H1 (cell line): ENCODE measurements around the gene UGT1A6. TPM values are rescaled to one million over a fixed set of nuclear protein-coding genes. Genes with fewer than 3 reads are reported as not detected.

Experiments used
- ASH2L ChIP-seq: fragments of 200-600, 300-600 bp; sonication (generic); IDR thresholded peaks from one replicate; pipeline ENCODE4 v1.7.1; 2017; ENCODE audit warnings: low read length
- CBX8 ChIP-seq: fragments of 300-800, 300-1000 bp; sonication (generic); IDR thresholded peaks from 2 replicates; pipeline ENCODE4 v1.7.1; 2016; ENCODE audit warnings: low read depth, low read length, borderline replicate concordance
- CEBPB ChIP-seq: IDR thresholded peaks from 2 replicates; pipeline ENCODE4 v1.6.1; 2012; ENCODE audit warnings: low read depth, low read length
- CHD1 ChIP-seq: IDR thresholded peaks from 2 replicates; pipeline ENCODE4 v1.6.1; 2012; ENCODE audit warnings: low read depth, low read length, improper control_type of control experiment
- CHD2 ChIP-seq: IDR thresholded peaks from 2 replicates; pipeline ENCODE4 v1.6.1; 2012; ENCODE audit warnings: low read length, improper control_type of control experiment
- CHD7 ChIP-seq: fragments of 300-600 bp; sonication (generic); IDR thresholded peaks from 2 replicates; pipeline ENCODE4 v1.7.1; 2012; ENCODE audit warnings: low read length, moderate library complexity, mild to moderate bottlenecking, inconsistent platforms; ENCODE audit not compliant: insufficient replicate concordance
- PHF8 ChIP-seq: fragments of 200-600 bp; sonication (generic); conservative IDR thresholded peaks from 2 replicates; pipeline ENCODE4 v1.7.1; 2012; ENCODE audit warnings: low read depth, mild to moderate bottlenecking, inconsistent platforms, low read length, moderate library complexity
- POLR2A ChIP-seq, 2 experiments: IDR thresholded peaks; 1 replicate in 1 of 2; 2 replicates in 1 of 2; pipeline ENCODE4 v1.6.1; 2011; ENCODE audit warnings: low read depth in 2 of 2, low read length in 2 of 2, mild to moderate bottlenecking in 2 of 2; ENCODE audit errors: control extremely low read depth in 1 of 2
- RAD21 ChIP-seq, 2 experiments: IDR thresholded peaks in 1 of 2; conservative IDR thresholded peaks in 1 of 2; 2 replicates each; pipeline ENCODE4 v1.6.1; 2011; ENCODE audit warnings: low read depth in 2 of 2, low read length in 2 of 2, improper control_type of control experiment in 1 of 2, inconsistent platforms in 1 of 2, mild to moderate bottlenecking in 1 of 2, moderate library complexity in 1 of 2
- RXRA ChIP-seq: IDR thresholded peaks from 2 replicates; pipeline ENCODE4 v1.6.1; 2011; ENCODE audit warnings: low read depth, mild to moderate bottlenecking, low read length, moderate library complexity; ENCODE audit not compliant: insufficient read depth
- SP2 ChIP-seq: IDR thresholded peaks from 2 replicates; pipeline ENCODE4 v1.6.1; 2012; ENCODE audit warnings: mild to moderate bottlenecking, low read length, inconsistent platforms
- TAF1 ChIP-seq: IDR thresholded peaks from 2 replicates; pipeline ENCODE4 v1.6.1; 2011; ENCODE audit warnings: mild to moderate bottlenecking, low read depth, low read length
- TAF7 ChIP-seq: optimal IDR thresholded peaks from 2 replicates; pipeline ENCODE3; 2011; ENCODE audit warnings: low read depth, mild to moderate bottlenecking, inconsistent platforms, low read length, moderate library complexity, borderline replicate concordance
- polyA plus RNA-seq, 7 experiments: library from polyadenylated mRNA; depleted of rRNA in 3 of 7; stranded (reverse) in 5 of 7; unstranded in 2 of 7; fragments of >200 nt in 5 of 7; fragments of 200-250 nt in 2 of 7; gene quantifications; 1 replicate in 5 of 7; 2 replicates in 1 of 7; 4 replicates in 1 of 7; pipeline versions ENCODE4 v1.2.1 to v1.2.3, GENCODE V29; 2011 to 2013; ENCODE audit warnings: missing spikeins in 2 of 7, mixed read lengths in 2 of 7
- total RNA-seq: library from RNA; stranded (reverse); fragmentation: NEBNext Ultra II Directional; extraction: Animal tissue kit (Norgen Biotek cat#: 25700); gene quantifications from 2 replicates; pipeline ENCODE4 v1.2.1, GENCODE V29; 2021

Gene UGT1A6
- total and polyA plus RNA-seq, 2 of the 8 experiments (the other 6 are each of a cell fraction or from before 2014, with no cell fraction given), result not detected

GRCh38 chr2:233800208-233800607 is 107.5 kb downstream of the UGT1A6 start (continued):
- TF ChIP-seq CHD7 (no peak), CHD1 (no peak), CBX8 (no peak), TAF1 (no peak), ASH2L (no peak), RAD21 (IDR thresholded peaks at IDR 0.05 in 1 of 2, conservative IDR thresholded peaks at IDR 0.05 in 1 of 2; ENCODE audit: low read depth in 2 of 2, low read length in 2 of 2) (no peak), TAF7 (no peak), SP2 (no peak), PHF8 (no peak), RXRA (no peak), POLR2A (IDR thresholded peaks at IDR 0.05; ENCODE audit: control extremely low read depth in 1 of 2, low read depth in 2 of 2, low read length in 2 of 2) (no peak), CEBPB (no peak), CHD2 (no peak)
